Fibroblast of skin of right biceps (primary cell): ENCODE results near the gene MFAP4.

ENCODE experiments used
- DNase-seq: peaks from one replicate; pipeline ENCODE4 v3.0.0-alpha.2; 2013

Gene MFAP4, protein sequence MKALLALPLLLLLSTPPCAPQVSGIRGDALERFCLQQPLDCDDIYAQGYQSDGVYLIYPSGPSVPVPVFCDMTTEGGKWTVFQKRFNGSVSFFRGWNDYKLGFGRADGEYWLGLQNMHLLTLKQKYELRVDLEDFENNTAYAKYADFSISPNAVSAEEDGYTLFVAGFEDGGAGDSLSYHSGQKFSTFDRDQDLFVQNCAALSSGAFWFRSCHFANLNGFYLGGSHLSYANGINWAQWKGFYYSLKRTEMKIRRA

GRCh38 chr17:19386974-19387920 lies at the start of gene MFAP4:
TSS of gene MFAP4 (minus strand) at chr17:19387190. CDS start at chr17:19387155, 35 bp downstream.
- peak; percentile 97 for DNase-seq

- DNase-seq: no peak
Observed at GRCh38 chr17:19433727-19434340, 46.8 kb upstream of the MFAP4 start.

DNA sequence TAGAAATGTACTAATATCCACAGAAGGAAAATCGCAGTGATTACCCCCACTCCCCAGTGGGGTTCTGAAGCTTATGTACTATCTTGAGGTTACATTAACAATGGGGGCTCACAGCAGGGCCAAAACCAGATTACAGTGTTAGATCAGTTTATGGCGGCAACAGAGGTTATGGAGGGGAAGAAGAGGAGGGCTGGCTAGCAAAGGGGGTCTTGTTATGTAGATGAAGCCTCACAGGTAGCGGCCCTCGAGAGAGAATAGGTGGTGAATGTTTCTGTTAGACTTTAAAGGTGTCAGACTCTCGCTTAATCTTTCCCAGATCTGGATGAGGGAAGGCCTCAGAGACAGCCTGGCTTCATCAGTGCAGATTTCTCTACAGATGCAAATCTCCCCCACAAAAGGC lies 46.3 kb upstream of the MFAP4 start:
- no peak for DNase-seq

GRCh38 chr17:19431691-19432090 lies 44.7 kb upstream of the MFAP4 start:
- DNase-seq: no peak

DNA sequence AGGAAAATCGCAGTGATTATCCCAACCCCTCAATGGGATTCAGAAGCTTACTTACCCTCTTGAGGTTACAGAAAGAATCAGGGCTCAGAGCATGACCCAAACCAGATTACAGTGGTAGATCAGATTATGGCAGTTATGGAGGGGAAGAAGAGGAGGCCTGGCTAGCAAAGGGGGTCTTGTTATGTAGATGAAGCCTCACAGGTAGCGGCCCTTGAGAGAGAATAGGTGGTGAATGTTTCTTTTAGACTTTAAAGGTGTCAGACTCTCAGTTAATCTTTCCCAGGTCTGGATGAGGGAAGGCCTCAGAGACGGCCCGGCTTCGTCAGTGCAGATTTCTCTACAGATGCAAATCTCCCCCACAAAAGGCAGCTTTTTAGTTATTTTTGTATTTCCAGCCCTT lies 39.6 kb upstream of the MFAP4 start:
- no peak for DNase-seq

GRCh38 chr17:19424934-19425868 lies 38.2 kb upstream of the MFAP4 start:
- peak; percentile 6 for DNase-seq

GRCh38 chr17:19421926-19422325 lies 34.9 kb upstream of the MFAP4 start:
- DNase-seq: no peak

GRCh38 chr17:19421219-19421618 lies 34.2 kb upstream of the MFAP4 start:
- no peak for DNase-seq

DNA sequence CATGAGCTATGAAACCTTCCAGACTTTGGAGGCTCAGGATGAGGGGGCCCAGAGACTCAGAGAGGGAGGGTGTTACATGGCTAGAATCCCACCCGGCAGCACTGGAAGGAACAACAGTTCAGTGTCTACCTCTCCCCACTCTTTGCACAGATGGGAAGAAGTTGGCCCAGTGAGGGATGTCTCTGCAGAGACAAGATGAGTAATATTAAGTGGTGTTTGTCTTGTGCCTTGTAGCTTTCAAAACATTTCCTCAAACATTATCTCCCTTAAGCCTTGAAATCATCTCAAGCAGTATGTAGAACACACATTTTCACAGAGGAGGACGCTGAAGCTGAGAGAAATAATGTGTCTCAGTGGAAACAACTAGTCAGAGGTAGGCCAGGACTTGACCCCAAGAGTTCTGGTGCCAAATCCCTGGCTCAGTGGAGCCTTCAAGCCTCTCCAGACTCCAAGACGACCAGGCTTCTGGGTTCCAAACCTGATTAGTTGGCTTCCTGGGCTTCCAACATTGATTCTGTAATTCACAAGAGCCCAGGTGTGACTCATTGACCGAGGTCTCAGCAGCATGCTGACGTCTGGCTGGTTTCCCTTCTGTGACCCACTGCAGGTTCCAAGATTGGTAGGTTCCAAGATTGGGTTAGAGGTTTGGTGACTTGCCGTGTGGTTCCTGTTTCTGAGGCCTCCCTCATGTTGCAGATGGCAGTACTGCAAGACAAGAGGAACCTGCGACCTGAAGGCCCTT lies 31.4 kb upstream of the MFAP4 start:
- DNase-seq: peak; percentile 78

DNA sequence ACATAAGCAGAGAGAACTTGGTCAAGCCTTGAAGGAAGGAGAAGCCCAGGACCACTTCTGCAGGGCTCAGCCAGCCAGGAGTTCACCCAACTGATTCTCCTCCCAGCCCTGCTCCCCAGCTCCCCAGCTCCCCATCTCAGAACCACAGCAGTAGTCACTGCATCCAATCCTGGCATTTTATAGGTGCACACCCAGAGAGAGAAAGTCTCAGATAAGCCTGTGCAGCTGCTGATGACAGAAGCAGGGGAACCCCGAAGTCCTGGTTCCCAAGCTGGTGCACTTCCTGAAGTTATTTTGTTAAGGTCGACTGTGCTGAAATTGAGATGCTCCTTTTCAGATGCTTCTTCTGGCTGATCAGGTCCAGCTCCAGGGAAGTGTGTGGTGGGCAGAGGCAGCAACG lies 30.6 kb upstream of the MFAP4 start:
- DNase-seq: no peak

- no peak for DNase-seq
Observed at GRCh38 chr17:19415806-19416775, 29.1 kb upstream of the MFAP4 start.

GRCh38 chr17:19415311-19415710 lies 28.3 kb upstream of the MFAP4 start:
- no peak for DNase-seq

GRCh38 chr17:19414396-19415280 lies 27.6 kb upstream of the MFAP4 start:
- no peak for DNase-seq

GRCh38 chr17:19413761-19414160 lies 26.8 kb upstream of the MFAP4 start:
- DNase-seq: no peak

GRCh38 chr17:19412984-19413383 lies 26.0 kb upstream of the MFAP4 start:
- no peak for DNase-seq

DNA sequence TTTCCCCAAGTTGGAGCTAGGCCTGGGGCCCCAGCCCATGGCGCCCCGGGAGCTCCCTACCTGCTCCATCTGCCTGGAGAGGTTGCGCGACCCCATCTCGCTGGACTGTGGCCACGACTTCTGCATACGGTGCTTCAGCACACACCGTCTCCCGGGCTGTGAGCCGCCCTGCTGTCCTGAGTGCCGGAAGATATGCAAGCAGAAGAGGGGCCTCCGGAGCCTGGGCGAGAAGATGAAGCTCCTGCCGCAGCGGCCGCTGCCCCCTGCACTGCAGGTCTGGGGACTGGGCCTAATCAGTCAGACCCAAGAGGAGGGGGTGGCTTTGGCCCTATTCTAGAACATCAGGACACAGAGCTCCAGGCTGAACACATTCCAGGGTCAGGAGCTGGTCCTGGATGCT lies 25.5 kb upstream of the MFAP4 start:
- no peak for DNase-seq

DNA sequence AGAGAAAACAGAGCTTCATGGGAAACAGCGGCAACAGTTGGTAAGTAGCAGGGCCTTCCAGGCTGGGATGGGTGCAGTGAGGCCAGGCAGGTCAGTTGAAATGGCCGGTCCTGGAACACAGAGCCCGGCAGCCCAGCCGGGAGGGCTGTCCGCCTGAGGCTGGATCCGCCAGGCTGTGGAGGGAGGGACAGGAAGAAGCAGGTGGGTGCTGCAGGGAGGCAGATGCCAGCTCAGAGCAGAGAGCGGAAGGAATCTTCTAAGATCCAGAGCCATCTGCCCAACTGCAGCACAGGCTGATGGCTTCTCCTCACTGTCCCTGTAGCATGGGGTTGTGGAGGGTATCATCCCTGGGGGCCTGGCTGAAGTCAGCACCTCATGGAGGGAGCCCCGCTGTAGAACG lies 24.6 kb upstream of the MFAP4 start:
- DNase-seq: no peak

DNA sequence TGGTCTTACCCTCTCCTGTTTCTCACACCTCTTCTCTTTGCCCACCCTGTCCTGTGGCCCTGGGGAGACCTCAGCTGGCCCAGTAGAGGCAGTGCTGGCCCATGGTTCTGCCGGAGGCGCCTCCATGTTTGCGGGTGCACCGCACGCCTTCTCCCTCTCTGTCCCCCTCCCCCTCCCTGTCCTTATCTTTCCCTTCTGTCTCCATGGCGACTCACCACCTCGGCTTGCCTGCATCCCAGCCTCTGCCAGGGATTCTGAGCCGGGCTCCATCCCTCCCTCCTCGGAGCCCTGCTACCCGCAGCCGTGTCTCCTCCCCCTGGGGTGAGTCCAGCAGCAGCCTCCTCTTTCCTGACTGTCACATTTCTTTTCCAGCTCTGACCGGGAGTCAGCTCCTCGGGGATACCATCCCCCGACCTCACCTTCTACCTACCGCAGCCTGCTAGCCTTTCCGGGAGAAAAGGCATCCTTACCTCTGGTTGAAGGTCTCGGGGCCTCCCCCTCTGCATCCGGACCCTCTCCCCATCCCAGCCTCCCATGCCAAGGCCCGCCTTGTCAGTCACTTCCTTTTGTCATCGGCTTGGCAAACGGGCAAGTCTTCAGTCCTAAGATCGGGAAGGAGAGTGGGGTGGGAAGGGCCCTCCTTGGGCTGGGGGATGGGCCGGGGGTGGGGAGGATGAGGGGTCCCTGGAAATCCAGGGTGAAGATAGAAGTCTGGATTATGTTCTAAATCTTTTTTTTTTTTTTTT lies 24.1 kb upstream of the MFAP4 start, which contains the start of gene RNF112:
Gene RNF112, plus strand, starts transcription at position 358 of the 746 bp plus-strand sequence. Its CDS starts 177 bp downstream, at position 535.
- peak; percentile 71 for DNase-seq

- no peak for DNase-seq
Observed at GRCh38 chr17:19410091-19410490, 23.1 kb upstream of the MFAP4 start.
